Liver (tissue), 9 donors: ENCODE measurements around the gene AGPAT3. TPM values are rescaled to one million over a fixed set of nuclear protein-coding genes. Genes with fewer than 3 reads are reported as not detected.
A peak's percentile ranks its signal among the peaks of the same experiment; 100 is the strongest.

Experiments used
- DNase-seq: peaks from one replicate; pipeline ENCODE4 v3.0.0-alpha.2; 2017; ENCODE audit warnings: low spot score
- H3K27ac ChIP-seq, 2 donors: one replicate each; pipeline ENCODE4 v1.7.0; 2013; ENCODE audit warnings: inconsistent platforms in 2 of 2, low read length in 2 of 2, control low read depth in 1 of 2, low read depth in 1 of 2, mild to moderate bottlenecking in 1 of 2
- H3K27me3 ChIP-seq, 4 donors: one replicate each; pipeline versions ENCODE4 v1.6.1 to v1.7.0; 2013; ENCODE audit warnings: low read length in 3 of 4, inconsistent platforms in 1 of 4, mild to moderate bottlenecking in 1 of 4, moderate library complexity in 1 of 4; ENCODE audit not compliant: control insufficient read depth in 4 of 4, insufficient read depth in 4 of 4
- H3K36me3 ChIP-seq, 4 donors: one replicate each; pipeline versions ENCODE4 v1.6.1 to v1.7.0; 2013; ENCODE audit warnings: low read length in 3 of 4, mild to moderate bottlenecking in 3 of 4, low read depth in 1 of 4, moderate library complexity in 1 of 4; ENCODE audit not compliant: control insufficient read depth in 4 of 4, insufficient read depth in 3 of 4
- H3K4me1 ChIP-seq, 4 donors: one replicate each; pipeline versions ENCODE4 v1.6.1 to v1.7.0; 2013; ENCODE audit warnings: low read length in 3 of 4, mild to moderate bottlenecking in 3 of 4, moderate library complexity in 1 of 4; ENCODE audit not compliant: control insufficient read depth in 4 of 4, insufficient read depth in 4 of 4
- H3K4me3 ChIP-seq, 3 donors: one replicate each; pipeline versions ENCODE4 v1.6.1 to v1.7.0; 2013; ENCODE audit warnings: low read length in 3 of 3, control low read depth in 1 of 3, low read depth in 1 of 3, mild to moderate bottlenecking in 1 of 3
- H3K9ac ChIP-seq, 2 donors: one replicate each; pipeline ENCODE4 v1.7.0; 2013; ENCODE audit warnings: low read length in 2 of 2, mild to moderate bottlenecking in 2 of 2, moderate library complexity in 2 of 2, control low read depth in 1 of 2, low read depth in 1 of 2
- H3K9me3 ChIP-seq, 4 donors: one replicate each; pipeline versions ENCODE4 v1.6.1 to v1.7.0; 2013; ENCODE audit warnings: low read length in 3 of 4; ENCODE audit not compliant: control insufficient read depth in 4 of 4
- ATF3 ChIP-seq: IDR thresholded peaks from 2 replicates; pipeline ENCODE4 v1.6.1; 2016; ENCODE audit warnings: antibody characterized with exemption
- CTCF ChIP-seq: fragments of 150-350 bp; IDR thresholded peaks from 2 replicates; pipeline ENCODE4 v1.5.1; 2017; ENCODE audit warnings: improper control_type of control experiment, low read depth, low read length; ENCODE audit not compliant: missing input control
- EGR1 ChIP-seq, 2 donors: IDR thresholded peaks; 2 replicates each; pipeline ENCODE4 v1.6.1; 2016 to 2018; ENCODE audit warnings: antibody characterized with exemption in 2 of 2, low read depth in 2 of 2
- FOXA1 ChIP-seq: IDR thresholded peaks from 2 replicates; pipeline ENCODE4 v1.6.1; 2016; ENCODE audit warnings: antibody characterized with exemption
- FOXA2 ChIP-seq: IDR thresholded peaks from 2 replicates; pipeline ENCODE4 v1.6.1; 2016; ENCODE audit warnings: antibody characterized with exemption
- GABPA ChIP-seq, 2 donors: IDR thresholded peaks in 1 of 2; conservative IDR thresholded peaks in 1 of 2; 2 replicates each; pipeline ENCODE4 v1.6.1; 2016; ENCODE audit warnings: antibody characterized with exemption in 2 of 2, mild to moderate bottlenecking in 1 of 2, moderate library complexity in 1 of 2
- HNF4A ChIP-seq, 2 donors: conservative IDR thresholded peaks; 2 replicates each; pipeline ENCODE4 v1.6.1; 2016; ENCODE audit warnings: antibody characterized with exemption in 2 of 2, mild to moderate bottlenecking in 2 of 2
- JUND ChIP-seq, 2 donors: IDR thresholded peaks; 2 replicates each; pipeline ENCODE4 v1.6.1; 2016; ENCODE audit warnings: antibody characterized with exemption in 2 of 2
- MAX ChIP-seq: IDR thresholded peaks from 2 replicates; pipeline ENCODE4 v1.6.1; 2016; ENCODE audit warnings: antibody characterized with exemption
- NR2F2 ChIP-seq: IDR thresholded peaks from 2 replicates; pipeline ENCODE4 v1.6.1; 2016; ENCODE audit warnings: antibody characterized with exemption
- RAD21 ChIP-seq, 2 donors: IDR thresholded peaks; 2 replicates each; pipeline ENCODE4 v1.6.1; 2016; ENCODE audit warnings: antibody characterized with exemption in 2 of 2, mild to moderate bottlenecking in 2 of 2
- REST ChIP-seq: IDR thresholded peaks from 2 replicates; pipeline ENCODE4 v1.6.1; 2016; ENCODE audit warnings: antibody characterized with exemption, mild to moderate bottlenecking
- RXRA ChIP-seq, 2 donors: IDR thresholded peaks; 2 replicates each; pipeline ENCODE4 v1.6.1; 2017 to 2018; ENCODE audit warnings: antibody characterized with exemption in 2 of 2, mild to moderate bottlenecking in 1 of 2
- SP1 ChIP-seq: IDR thresholded peaks from 2 replicates; pipeline ENCODE4 v1.6.1; 2018; ENCODE audit warnings: antibody characterized with exemption, mild to moderate bottlenecking
- TAF1 ChIP-seq: conservative IDR thresholded peaks from 2 replicates; pipeline ENCODE4 v1.6.1; 2016; ENCODE audit warnings: antibody characterized with exemption, mild to moderate bottlenecking
- YY1 ChIP-seq: IDR thresholded peaks from 2 replicates; pipeline ENCODE4 v1.6.1; 2016; ENCODE audit warnings: antibody characterized with exemption, mild to moderate bottlenecking
- WGBS: extraction: QIAGEN DNeasy Blood & Tissue Kit; methylation state at CpG from one replicate; pipeline ENCODE4 v1.1.7; 2013; 5-methylcytosine and 5-hydroxymethylcytosine counted together
- polyA plus RNA-seq, 2 donors: library from polyadenylated mRNA; stranded (reverse) in 1 of 2; unstranded in 1 of 2; fragments of 200-250 nt in 1 of 2; fragments of >200 nt in 1 of 2; fragmentation: Nextera tagmentation in 1 of 2; extraction: Ambion mirVana in 1 of 2; gene quantifications; one replicate each; pipeline versions ENCODE4 v1.2.1 to v1.2.3, GENCODE V29; 2013 to 2015
- total RNA-seq, 2 donors: library from RNA; depleted of rRNA; stranded (reverse); fragments of >200 nt; gene quantifications; one replicate each; pipeline ENCODE4 v1.2.3, GENCODE V29; 2014
- donor health status: healthy.
- donor health status: healthy.
- donor health status: healthy.
- donor health status: healthy.
- donor health status: healthy.

Gene AGPAT3
- total and polyA plus RNA-seq, 4 donors: 32.3 to 148 (median 59.8) TPM

- H3K27me3 ChIP-seq: no peaks in the 10 kb centered on the region
- H3K9ac ChIP-seq: no peak overlapping the region
- TF ChIP-seq HNF4A (conservative IDR thresholded peaks at IDR 0.05): no peak
- no peak for TF ChIP-seq SP1
- no peak for TF ChIP-seq RAD21 (IDR thresholded peaks at IDR 0.05)
- no peak for TF ChIP-seq REST
- no peak for TF ChIP-seq FOXA1
- no peak for TF ChIP-seq YY1
- TF ChIP-seq EGR1 (IDR thresholded peaks at IDR 0.05; ENCODE audit: low read depth in 2 of 2): no peak
- no peak for TF ChIP-seq CTCF
- TF ChIP-seq JUND (IDR thresholded peaks at IDR 0.05): no peak
- TF ChIP-seq MAX: no peak
- no peak for TF ChIP-seq FOXA2
- no peak for TF ChIP-seq GABPA (IDR thresholded peaks at IDR 0.05 in 1 of 2, conservative IDR thresholded peaks at IDR 0.05 in 1 of 2)
- no peak for TF ChIP-seq TAF1
- no peak for TF ChIP-seq NR2F2
- H3K27ac ChIP-seq: peak overlapping the region in 1 of 2 donors; percentile 86
- H3K9me3 ChIP-seq: no peaks in the 10 kb centered on the region
- peaks cover 13 to 50% (median 43%) of the 10 kb centered on the region in 4 donors for H3K4me1 ChIP-seq
- H3K4me3 ChIP-seq: no peak overlapping the region
- no peaks in the 10 kb centered on the region for H3K36me3 ChIP-seq
- no peak for DNase-seq
- 88% methylated on average over 3 of the region's 3 CpGs for WGBS
These were observed 47.9 kb downstream of the AGPAT3 start for GRCh38 chr21:43912910-43913309.

- Histone ChIP-seq H3K4me3 (no peak overlapping the region), H3K27ac (no peak overlapping the region), H3K27me3 (no peaks in the 10 kb centered on the region), H3K36me3 (no peaks in the 10 kb centered on the region), H3K9me3 (no peaks in the 10 kb centered on the region), H3K4me1 (peaks cover 13 to 51% (median 42%) of the 10 kb centered on the region in 4 donors), H3K9ac (no peak overlapping the region)
- no peak for DNase-seq
- 52% methylated on average over 6 of the region's 6 CpGs for WGBS
- TF ChIP-seq RAD21 (IDR thresholded peaks at IDR 0.05) (no peak), RXRA (IDR thresholded peaks at IDR 0.05) (peak; percentile 7 to 31), ATF3 (no peak), MAX (no peak), FOXA1 (no peak), TAF1 (no peak), NR2F2 (peak; percentile 86), JUND (IDR thresholded peaks at IDR 0.05) (no peak)
These were observed 48.9 kb downstream of the AGPAT3 start for GRCh38 chr21:43913928-43914327.
